Measurements from ENCODE around the gene DPH3.
"Not testable (repeated sequence)": the region's sequence is repeated elsewhere in the genome, so short reads cannot be mapped to it uniquely, and the experiment has no call there.

DPH3 gene

DNA sequence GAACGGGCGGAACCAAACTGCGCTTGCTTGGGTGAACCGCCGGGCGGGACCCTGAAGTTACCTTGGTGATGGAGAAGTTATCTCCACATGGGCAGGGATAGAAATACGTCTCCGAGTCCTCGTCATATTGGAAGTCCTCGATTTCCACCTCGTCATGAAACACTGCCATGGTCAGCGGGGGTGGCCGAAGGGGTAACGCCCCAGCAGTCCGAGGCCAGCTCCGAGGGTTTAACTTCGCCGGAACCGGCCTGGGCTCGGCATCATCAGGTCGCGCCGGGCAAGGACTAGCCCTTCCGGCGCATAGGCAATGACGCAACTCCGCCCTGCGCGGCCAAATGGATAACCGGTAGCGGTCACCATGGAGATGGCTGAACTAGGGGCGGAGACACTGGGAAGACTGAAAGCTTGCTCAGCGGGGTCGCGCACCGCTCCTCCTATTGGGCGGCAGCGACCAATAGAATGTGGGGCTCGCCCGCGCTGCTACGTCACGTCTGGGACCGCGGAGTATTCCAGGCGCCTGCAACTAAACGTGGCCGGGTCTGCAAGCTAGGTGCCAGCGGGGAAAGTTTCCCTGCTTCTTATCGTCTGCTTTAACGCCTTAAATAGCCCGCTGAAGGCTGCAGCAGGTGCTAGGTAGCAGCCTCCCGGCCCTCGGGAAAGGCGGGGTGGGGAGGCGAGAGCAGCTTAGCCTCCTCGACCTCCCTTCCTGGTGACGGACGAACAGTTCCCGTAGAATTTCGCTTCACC lies at the start of gene DPH3, which contains the start of gene OXNAD1:
Gene DPH3, minus strand, starts transcription at position 236 of the 747 bp plus-strand sequence. Its CDS starts 67 bp downstream, at position 169.
Gene OXNAD1, plus strand, starts transcription at position 505 of the 747 bp plus-strand sequence. CDS start 5,741 bp downstream, outside the sequence.
- peak; percentile 99 for DNase-seq (ENCODE audit: low spot score)

DNA sequence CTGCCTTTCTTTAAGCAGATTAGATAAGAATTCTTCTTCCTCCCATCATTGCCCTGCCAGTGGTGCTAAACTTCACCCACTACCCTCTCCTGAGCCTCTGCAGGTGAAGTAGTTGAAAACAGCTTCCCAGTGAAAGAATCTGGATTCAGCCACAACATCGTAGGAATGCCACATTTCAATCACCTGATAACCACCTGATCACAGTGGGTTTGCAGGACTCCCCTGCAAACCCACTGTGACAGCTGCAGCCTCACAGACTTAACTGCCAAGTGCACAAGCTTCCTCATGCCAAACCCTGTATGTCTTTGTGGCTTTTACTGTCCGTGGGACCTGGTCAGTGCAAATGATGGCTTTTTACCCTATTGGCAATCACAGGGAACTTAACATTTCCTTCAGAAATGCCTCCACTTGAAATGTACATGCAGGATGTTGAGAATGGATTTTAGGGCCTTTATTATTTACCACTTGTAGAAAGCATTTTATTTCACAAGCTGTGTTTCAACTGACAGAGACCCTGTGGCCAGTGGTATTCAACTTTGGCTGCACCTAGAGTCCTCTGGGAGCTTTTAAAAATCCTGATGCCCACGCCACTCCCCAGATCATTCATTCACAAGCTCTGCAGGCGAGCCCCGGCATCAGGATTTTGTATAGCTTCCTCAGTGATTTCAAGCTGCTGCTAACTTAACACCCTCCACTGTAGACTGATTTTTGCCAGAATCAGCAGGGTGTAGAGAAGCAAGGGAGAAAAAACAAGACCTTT lies 49.3 kb upstream of the DPH3 start:
- DNase-seq (ENCODE audit: low spot score), result no peak

DNA sequence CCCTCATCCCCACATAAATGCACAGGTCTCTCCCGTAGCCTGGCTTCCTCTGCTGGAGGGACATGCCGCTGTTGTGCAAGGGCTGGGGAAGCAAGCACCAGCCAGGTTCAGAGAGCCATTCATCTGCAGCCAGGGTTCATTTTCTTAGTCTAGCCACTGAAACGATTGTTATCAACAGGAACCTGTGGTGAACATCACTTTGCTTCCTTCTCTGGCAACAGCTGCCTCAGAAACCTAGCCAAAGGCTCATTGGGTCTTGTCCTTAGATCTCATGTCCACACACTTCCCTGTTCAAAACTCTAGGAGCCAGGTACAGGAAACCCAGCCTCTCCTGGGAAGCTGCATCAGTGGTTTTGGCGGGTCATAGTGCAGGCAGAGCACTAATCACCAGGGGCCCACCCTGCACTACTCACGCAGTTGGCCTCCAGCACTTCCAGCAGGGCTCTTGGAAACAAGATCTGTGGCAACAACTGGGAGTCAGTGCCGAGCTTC lies 47.3 kb upstream of the DPH3 start:
- peak; percentile 35 for DNase-seq (ENCODE audit: low spot score)

DNA sequence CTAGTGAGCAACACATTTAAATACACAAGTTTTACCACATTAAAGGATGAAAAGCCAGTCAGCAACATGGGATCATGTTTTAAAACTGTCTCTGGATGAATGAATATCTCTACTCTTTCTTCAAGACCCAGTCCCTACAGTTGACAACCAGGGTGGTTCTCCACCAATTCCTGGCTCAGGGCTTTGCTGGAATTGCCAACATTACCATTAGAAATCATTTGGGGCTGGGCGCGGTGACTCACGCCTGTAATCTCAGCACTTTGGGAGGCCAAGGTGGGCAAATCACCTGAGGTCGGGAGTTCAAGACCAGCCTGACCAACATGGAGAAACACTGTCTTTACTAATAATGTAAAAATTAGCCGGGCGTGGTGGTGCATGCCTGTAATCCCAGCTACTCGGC lies 45.7 kb upstream of the DPH3 start:
- not testable (repeated sequence) for DNase-seq (ENCODE audit: low spot score)

DNA sequence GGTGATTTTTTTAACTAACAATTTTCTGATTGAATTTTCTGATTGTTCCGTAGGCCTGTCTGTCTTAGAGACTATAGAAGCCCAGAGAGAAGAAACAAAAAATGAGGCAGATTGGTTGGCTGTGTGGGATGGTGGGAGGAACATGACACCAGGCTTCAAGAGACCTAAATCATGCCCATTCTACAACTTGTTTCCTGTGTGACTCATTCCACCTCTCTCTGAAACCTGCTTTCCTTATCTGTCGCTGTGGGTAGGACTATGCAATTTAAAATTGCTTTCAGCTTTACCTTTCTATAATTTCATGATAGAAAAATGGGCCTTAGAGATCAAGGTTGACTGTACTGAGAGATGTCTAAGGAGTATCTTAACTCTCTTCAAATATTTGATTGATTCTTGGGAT lies 44.8 kb upstream of the DPH3 start:
- DNase-seq (ENCODE audit: low spot score), result no peak

DNA sequence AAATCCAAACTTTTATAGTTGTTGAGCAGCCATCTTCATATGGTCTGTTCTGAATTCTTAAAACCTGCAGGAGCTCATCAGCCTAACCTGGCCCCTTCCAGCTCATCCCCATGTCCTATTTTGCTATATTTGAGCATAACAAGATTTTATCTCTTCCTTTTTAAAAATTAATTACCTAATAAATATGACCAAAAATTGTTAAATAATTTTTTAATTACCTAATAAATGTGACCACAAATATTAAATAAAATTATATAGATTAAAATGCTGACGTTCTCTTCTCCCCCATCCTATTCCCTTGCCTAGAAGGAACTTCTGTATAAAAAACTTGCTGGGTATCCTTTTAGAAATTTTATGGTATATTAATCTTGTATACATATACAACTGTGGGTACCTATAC lies 44.0 kb upstream of the DPH3 start:
- no peak for DNase-seq (ENCODE audit: low spot score)

DNA sequence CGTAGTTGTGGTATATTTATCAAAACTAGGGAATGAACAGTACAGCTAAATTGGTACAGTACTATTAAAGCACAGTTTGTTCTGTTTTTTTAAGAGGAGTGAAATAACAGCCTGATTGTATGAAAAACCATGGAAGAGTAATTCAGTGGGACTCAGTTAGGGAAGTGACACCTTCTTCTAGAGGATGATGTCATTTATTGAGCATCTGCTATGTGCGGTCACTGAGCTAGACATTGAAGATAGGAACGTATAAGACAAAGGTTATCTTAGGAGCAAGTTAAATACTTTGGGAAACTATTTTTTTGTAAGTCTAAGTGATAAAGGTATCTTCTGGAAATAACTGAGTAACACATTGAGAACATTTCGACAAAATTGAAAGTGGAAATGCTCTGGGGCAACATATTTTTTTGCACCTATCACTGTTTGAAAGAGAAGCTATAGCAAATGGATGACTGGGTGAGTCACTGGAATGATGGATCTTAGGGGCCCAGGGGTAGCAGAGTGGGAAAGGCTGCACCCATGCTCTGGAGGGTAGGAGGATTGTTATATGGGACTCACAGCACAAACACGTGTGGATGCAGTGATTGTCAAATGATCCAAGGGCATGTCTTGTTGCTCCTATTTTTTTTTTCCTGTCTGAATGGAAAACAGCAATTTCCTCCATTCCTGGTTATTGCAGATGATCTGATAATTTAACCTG lies 43.2 kb upstream of the DPH3 start:
- DNase-seq (ENCODE audit: low spot score), result no peak

DNA sequence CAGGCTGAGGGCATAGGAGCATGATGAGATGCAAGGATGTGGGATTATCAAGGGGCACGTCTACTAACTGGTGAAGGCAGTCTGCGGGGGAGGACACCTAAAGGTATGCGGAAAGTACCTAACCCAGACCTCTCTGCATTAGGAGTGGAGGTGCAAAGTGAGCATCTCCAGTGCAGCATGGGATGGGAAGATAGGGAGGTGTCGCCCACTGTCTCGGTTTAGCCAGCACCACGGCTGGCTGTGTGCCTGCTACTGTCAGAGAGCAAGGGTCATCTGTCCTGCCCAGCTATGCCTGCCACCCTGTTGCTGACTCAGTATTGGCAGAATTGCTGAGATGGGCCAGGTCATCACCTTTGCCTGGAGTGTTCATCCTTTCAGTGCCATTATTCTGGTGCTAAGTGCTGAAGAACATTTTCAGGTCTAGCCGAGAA lies 40.4 kb upstream of the DPH3 start:
- no peak for DNase-seq (ENCODE audit: low spot score)

DNA sequence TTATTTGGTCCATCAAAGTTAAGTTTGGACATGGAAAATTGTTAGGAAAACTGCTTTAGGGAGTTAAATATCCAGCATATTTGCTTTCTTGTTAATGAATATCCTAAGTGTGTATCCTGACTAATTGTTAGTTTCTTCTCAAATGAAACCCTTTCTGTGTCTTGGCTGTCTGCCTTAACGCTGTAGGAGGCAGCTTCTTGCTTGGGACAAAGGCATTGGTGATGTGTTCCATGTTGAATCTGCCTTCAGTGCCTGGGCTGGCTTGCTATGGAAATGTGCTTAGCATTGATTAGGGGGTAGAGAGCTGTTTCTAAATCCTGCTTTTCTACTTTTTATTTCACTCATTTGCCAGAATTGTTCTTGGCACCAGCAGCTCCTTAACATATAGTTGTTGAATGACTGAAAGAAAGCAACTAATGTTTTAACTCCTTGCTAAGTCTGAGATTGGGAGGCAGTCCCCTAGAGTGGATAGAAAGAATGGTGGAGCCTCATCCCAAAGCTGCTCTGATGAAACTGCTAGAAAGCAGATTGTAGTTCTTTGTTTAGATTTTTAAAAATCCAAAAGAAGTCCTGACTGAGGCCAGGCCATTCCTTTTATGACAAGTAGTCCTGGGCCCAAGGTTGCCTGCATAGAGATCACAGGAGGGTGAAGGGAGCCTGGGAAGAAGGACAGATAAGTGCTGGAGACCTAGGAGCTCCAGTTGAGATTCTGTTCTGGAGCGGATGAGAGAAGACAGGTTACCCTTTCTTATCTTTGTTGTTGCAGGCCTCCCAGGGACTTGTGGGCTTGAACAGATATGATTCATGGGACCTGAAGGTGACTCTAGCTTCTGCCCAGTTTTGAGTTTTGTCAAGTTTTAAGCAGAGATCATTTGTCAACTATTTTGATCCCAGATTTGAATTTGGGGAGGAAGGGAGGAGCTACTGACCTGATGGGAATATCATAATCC lies 39.6 kb upstream of the DPH3 start:
- no peak for DNase-seq (ENCODE audit: low spot score)

DNA sequence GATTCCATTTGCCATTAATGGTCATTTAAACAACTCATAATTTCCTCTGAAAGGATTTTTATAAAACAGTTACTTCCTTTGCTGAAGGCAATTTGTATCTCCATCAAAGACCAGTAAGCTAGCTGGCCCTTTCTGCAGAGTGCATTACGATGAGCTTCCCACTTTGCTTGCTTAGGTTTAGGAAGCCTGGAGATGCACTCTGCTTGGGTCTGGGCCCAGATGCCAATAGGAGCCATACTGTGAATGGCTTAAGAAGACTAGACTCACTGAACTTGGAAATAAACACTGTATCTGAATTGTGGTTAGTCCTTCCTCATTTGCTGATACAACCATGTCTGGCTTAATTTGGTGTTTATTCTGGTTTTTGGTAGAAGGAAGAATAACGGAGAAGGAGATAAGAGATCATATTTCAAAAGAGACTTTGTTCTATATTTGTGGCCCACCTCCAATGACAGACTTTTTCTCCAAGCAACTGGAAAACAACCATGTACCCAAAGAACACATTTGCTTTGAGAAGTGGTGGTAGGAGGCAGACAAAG lies 38.4 kb upstream of the DPH3 start:
- DNase-seq (ENCODE audit: low spot score), result no peak

DNA sequence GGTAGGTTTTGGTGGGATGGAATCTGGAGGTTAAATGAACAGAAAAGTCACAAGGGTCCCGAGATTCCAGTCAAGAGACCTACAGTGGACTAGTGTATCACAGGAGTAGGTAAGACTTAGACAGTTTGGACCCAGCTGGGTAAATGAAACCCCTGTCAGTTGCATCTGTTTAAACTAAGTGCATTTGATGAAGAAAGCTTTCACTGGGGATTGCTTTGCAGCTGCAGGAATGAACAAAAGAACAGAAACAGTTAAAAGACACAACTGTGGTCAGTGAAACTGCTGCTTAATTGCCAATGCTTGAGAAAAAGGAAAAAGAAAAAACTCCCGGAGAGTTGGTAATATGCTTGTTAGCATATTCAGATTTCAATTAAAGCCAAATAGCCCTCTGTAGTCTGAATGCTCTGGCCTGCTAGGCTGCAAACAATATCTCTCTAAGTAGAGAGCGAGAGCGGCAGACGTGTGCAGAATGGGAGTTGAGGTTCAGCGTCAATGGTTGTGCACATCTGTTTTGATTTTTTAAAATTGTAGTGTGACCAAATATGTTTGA lies 37.4 kb upstream of the DPH3 start:
- DNase-seq (ENCODE audit: low spot score), result no peak

DNA sequence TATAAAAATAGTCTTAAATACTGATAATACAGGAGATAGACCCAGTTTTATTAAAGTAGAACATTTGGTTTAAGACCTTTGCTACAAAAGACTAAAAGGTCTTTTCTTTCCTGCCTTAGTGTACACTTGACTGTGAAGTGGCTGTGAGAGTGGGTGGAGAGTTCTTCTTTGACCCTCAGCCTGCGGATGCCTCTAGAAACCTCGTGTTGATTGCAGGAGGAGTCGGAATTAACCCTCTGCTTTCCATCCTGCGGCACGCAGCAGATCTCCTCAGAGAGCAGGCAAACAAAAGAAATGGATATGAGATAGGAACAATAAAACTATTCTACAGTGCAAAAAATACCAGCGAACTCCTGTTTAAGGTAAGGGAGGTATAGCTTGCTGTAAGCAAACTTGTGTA lies 36.8 kb upstream of the DPH3 start:
- DNase-seq (ENCODE audit: low spot score), result no peak

DNA sequence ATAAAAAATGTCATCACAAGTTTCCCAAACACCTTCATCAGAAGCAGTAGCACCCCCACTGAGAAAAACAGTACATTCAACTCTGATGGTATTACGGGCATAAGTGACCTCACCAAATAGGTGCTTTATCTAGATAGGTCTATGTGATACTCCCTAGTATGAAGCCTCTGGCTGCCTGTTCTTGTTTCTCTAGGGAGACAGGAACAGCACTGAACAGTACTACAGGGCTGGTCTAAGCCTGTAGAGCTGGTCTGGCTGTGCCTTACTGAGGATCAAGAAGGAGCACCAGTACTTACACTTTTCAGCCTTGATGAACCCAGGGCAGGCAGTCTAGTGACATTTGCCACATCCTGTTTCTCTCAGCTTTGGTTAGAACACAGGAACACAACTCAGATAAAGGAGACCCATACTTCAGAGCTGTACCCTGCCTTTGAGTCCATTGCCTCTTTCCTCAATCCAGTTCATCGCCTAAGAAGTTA lies 36.2 kb upstream of the DPH3 start:
- DNase-seq (ENCODE audit: low spot score), result no peak

DNA sequence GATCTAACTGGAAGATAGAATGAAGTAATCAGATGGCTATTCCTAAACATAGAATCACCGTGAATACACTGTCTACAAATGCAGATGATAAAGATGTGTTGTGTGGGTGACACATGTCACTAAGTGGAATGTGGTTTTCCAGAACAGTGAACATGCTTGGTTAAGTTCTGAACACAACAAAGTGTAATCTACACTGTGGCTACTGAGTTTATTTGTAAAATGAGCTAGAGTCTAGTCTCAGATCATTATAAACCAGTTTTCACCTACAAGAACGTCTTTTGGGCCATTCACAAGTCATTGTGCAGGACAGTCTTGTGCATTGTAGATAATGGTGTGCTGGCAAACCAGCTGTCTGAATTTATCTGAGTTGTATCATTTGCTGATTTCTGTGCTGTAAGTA lies 35.6 kb upstream of the DPH3 start:
- DNase-seq (ENCODE audit: low spot score), result no peak

DNA sequence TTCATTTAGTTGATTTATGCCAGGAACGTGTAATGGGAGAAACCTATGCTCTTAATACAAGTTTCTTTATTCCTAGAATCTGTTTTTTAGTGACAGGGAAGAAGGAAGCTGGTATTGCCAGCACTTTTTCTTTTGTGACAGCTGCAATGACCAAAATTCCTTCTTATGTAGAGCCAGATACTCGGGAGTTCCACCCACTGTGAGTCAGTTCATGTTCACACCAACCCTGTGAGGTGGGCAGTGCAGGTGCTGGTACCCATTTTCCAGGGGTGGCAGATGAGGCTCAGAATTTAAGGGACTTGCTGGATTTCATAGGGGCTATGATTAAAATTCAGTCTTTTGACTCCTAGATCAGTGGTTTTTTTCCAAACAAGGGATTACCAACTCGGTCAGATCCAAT lies 35.0 kb upstream of the DPH3 start:
- no peak for DNase-seq (ENCODE audit: low spot score)

DNA sequence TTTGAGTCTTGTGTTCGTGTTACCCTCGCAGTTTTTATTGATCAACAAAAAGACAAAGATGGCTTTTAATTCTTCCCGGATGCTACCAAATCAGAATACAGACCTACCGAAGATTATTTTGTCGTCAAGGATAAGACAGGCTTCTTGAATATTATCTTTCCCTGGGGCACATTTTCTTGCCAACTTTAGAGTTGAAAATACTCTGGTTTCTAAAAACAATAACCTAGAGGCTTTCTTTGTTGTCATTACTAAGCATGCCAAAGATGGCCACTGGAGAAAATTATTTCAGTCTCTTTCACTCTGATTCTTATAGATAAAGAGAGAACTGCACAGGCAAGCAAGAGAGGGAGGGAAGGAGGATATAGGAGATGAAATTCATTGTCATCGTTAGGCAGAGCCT lies 34.1 kb upstream of the DPH3 start:
- no peak for DNase-seq (ENCODE audit: low spot score)

DNA sequence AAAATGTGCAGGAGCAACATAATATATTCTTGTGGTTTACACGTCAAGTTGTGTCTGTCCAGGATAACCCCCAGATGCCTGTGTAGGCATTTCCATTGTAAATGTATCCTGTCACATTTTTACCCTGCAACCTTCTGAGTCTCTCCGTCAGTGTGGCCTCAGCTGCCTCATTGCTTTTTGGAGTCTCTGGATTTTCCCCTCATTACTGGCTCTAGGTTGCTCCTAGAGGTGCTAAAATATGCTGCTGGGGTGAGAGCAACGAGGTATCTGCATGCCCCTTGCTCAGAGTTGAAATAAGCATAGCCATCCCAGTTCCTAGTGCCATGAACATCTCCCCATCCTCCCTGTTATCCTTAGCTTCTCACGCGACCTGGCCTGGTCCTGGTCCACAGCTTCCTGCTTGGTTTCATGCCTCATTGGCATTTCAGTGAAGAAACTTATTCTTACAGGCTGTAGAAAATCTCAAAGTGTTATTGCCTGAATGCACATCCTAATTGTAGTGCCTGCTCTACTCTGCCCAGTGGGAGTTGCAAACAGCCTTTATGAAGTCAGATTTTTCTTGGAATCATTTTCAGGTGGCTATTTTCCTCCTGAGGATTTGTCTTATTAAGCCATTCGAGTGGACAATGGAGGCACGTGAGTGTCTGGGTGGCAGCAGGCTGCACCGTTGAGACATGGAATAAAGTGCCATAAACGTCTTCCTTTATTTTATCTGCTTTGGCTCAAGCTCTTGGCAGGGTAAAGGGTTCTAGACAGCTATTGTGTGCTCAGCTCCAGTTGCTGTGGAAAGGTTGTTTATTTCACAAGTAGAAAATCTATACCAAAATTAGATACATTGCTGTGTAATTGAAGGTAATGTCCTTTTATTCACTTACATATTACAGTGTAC lies 33.5 kb upstream of the DPH3 start:
- DNase-seq (ENCODE audit: low spot score), result no peak

DNA sequence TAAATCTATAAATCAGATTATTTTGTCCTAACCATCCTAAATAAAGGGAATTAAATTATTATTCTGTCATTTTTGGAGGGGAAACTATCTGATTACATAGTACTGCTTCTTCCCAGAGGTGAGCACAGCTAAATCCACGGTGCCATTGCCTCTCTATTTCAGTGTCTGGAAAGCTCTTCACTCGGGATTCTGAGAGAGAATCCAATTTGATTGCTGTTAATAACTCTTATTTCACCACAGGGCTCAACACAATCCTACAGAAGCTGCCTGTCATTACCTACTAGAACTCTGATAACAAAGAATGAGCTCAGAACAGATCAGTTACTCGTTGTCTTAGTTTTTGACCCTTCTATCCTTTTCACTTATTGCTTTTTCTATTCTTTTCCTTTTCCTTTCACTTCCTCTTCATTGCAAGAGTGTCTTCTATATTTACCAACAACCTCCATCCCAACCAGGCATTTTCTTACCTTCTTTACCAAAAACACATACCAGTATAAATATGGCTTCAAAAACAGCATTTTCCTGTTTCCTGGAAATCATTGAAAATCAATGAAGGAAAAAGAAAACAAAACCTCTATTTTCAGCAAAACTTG lies 30.7 kb upstream of the DPH3 start:
- DNase-seq (ENCODE audit: low spot score), result no peak

DNA sequence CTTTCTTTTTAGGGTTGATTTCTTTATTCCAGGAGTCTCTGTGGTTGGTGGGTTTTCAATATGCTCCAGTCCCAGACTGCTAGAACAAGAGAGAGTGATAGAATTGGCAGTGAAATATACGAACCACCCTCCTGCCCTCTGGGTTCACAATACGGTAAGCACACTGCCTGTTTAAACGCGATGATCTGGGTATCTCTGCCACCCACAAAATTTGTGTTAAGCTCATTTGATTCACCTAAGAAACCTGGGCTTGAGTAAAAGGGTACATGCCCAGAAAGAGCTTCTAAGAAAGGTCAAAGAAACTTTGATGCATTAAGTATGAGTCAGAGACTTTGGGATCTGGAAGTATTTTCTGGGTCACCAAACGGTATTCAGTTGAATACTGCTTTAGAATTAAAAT lies 30.1 kb upstream of the DPH3 start:
- DNase-seq (ENCODE audit: low spot score), result no peak
